ENCODE measurements around the gene PRTG.

Gene PRTG

GRCh38 chr15:55652909-55653495, 90.0 kb downstream of the PRTG start:
- TF ChIP-seq, protein P1, sequence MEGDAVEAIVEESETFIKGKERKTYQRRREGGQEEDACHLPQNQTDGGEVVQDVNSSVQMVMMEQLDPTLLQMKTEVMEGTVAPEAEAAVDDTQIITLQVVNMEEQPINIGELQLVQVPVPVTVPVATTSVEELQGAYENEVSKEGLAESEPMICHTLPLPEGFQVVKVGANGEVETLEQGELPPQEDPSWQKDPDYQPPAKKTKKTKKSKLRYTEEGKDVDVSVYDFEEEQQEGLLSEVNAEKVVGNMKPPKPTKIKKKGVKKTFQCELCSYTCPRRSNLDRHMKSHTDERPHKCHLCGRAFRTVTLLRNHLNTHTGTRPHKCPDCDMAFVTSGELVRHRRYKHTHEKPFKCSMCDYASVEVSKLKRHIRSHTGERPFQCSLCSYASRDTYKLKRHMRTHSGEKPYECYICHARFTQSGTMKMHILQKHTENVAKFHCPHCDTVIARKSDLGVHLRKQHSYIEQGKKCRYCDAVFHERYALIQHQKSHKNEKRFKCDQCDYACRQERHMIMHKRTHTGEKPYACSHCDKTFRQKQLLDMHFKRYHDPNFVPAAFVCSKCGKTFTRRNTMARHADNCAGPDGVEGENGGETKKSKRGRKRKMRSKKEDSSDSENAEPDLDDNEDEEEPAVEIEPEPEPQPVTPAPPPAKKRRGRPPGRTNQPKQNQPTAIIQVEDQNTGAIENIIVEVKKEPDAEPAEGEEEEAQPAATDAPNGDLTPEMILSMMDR (conservative IDR thresholded peaks at IDR 0.05): no peak
- no peak overlapping the region for H3K27ac ChIP-seq

GRCh38 chr15:55652359-55652758, 90.6 kb downstream of the PRTG start:
- TF ChIP-seq, protein P1 (conservative IDR thresholded peaks at IDR 0.05): no peak
- no peak overlapping the region for H3K27ac ChIP-seq

GRCh38 chr15:55649058-55649423, 93.9 kb downstream of the PRTG start:
- no peak overlapping the region for H3K27ac ChIP-seq
- TF ChIP-seq, protein P1 (conservative IDR thresholded peaks at IDR 0.05): no peak

DNA sequence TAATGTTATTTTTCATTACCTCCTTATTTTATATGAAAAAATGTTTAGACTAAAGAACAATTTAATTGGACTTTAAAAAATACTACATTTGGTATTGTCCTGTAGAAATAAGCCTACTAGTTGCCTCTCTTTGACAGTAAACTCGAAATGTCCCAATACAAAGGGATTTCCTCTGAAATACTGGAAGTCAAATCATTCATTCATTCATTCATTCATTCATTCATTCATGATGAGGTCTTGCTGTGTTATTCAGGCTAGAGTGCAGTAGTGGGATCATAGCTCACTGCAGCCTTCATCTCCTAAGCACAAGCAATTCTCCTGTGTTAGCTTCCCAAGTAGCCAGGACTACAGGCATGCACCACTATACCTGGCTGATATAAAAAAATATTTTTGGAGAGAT, 104.2 kb downstream of the PRTG start:
- no peak overlapping the region for H3K27ac ChIP-seq
- TF ChIP-seq, protein P1 (conservative IDR thresholded peaks at IDR 0.05): no peak

GRCh38 chr15:55637086-55637485, 105.9 kb downstream of the PRTG start:
- H3K27ac ChIP-seq: no peak overlapping the region
- TF ChIP-seq, protein P1 (conservative IDR thresholded peaks at IDR 0.05): no peak

- H3K27ac ChIP-seq: no peak overlapping the region
- TF ChIP-seq, protein P1 (conservative IDR thresholded peaks at IDR 0.05): no peak
Measured at GRCh38 chr15:55633731-55634130, 109.2 kb downstream of the PRTG start.

DNA sequence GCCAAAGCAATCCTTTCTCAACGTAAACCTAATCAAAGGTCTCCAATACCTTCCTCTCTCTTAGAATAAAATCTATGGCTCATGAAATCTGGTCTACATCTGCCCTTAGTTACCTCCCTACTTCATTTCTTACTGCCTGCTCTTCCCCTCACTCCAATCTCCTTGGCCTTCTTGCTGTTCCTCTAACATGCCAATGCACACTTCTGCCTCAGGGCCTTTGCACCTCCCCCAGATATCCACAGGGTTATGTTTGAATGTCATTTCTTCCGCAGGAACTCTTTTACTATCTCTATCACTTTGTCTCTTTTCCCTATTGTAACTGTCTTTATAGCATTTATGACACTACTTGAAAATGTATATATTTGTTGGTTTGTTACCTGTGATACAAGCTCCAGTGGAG, 110.5 kb downstream of the PRTG start:
- no peak overlapping the region for H3K27ac ChIP-seq
- TF ChIP-seq, protein P1 (conservative IDR thresholded peaks at IDR 0.05): no peak

All from VCaP (cell line).